Measurements from ENCODE around the gene CLDND2.

GRCh38 chr19:51333836-51334460 is 34.9 kb downstream of the CLDND2 start:
- TF ChIP-seq POLR2A (IDR thresholded peaks at IDR 0.05; ENCODE audit: low read length) = no peak
- no peak for TF ChIP-seq GATA1 (IDR thresholded peaks at IDR 0.05; ENCODE audit: low read depth, low read length)
